Activated T-cell treated with anti-CD3 and anti-CD28 coated beads, Interleukin-2, amount 50 U/mL, for 4 hours (primary cell): Measurements from ENCODE around the gene JAKMIP2. TPM values are rescaled to one million over a fixed set of nuclear protein-coding genes. Genes with fewer than 3 reads are reported as not detected.

Experiments used
- ATAC-seq, 2 donors: fragments of 200-7000 bp; cut with Tn5 transposase; one replicate each; pipeline ENCODE4 v1.10.0; 2021
- DNase-seq: peaks from one replicate; pipeline ENCODE4 v3.0.0-alpha.2; 2020
- H3K27me3 Mint-ChIP-seq: one replicate; pipeline ENCODE4 v1.8.0; 2021; ENCODE audit warnings: low read depth, mixed read lengths
- H3K36me3 Mint-ChIP-seq: one replicate; pipeline ENCODE4 v1.8.0; 2022; ENCODE audit warnings: mixed read lengths; ENCODE audit not compliant: insufficient read depth
- H3K4me1 Mint-ChIP-seq: one replicate; pipeline ENCODE4 v1.8.0; 2021; ENCODE audit warnings: low read depth, mixed read lengths
- H3K4me3 Mint-ChIP-seq: one replicate; pipeline ENCODE4 v1.8.0; 2021; ENCODE audit warnings: mild to moderate bottlenecking, moderate library complexity, mixed read lengths
- H3K9me3 Mint-ChIP-seq: one replicate; pipeline ENCODE4 v1.8.0; 2021; ENCODE audit warnings: mixed read lengths
- total RNA-seq, 3 donors: library from RNA; stranded (reverse); gene quantifications; one replicate each; pipeline ENCODE4 v1.2.1, GENCODE V29; 2021

Gene JAKMIP2
- total RNA-seq, 3 donors from 2014 or later = 0.56 to 1.3 (median 0.76) TPM

- Mint-ChIP-seq H3K9me3 (peaks cover 3% of the 10 kb centered on the region), H3K4me3 (no peak overlapping the region), H3K4me1 (no peaks in the 10 kb centered on the region), H3K36me3 (peaks cover 2% of the 10 kb centered on the region), H3K27me3 (no peaks in the 10 kb centered on the region)
- DNase-seq = no peak
- no peak for ATAC-seq
Measured at GRCh38 chr5:147773139-147773538, 9.4 kb downstream of the JAKMIP2 start.

GRCh38 chr5:147767048-147767447 is 15.5 kb downstream of the JAKMIP2 start:
- Mint-ChIP-seq H3K4me3 (no peak overlapping the region), H3K4me1 (no peaks in the 10 kb centered on the region), H3K36me3 (no peaks in the 10 kb centered on the region), H3K27me3 (no peaks in the 10 kb centered on the region), H3K9me3 (no peaks in the 10 kb centered on the region)
- no peak for DNase-seq
- ATAC-seq = no peak

GRCh38 chr5:147763791-147764525 is 18.6 kb downstream of the JAKMIP2 start:
- Mint-ChIP-seq H3K4me1 (no peaks in the 10 kb centered on the region), H3K27me3 (no peaks in the 10 kb centered on the region), H3K4me3 (no peak overlapping the region), H3K36me3 (peaks cover under 1% of the 10 kb centered on the region), H3K9me3 (no peaks in the 10 kb centered on the region)
- DNase-seq (no peak), ATAC-seq (no peak)

- H3K36me3 Mint-ChIP-seq = peaks cover 3% of the 10 kb centered on the region
- H3K4me3 Mint-ChIP-seq = no peak overlapping the region
- H3K4me1 Mint-ChIP-seq = no peaks in the 10 kb centered on the region
- DNase-seq = no peak
- H3K27me3 Mint-ChIP-seq = no peaks in the 10 kb centered on the region
- H3K9me3 Mint-ChIP-seq = no peaks in the 10 kb centered on the region
- no peak for ATAC-seq
Measured at GRCh38 chr5:147760086-147760875, 22.2 kb downstream of the JAKMIP2 start.

GRCh38 chr5:147759441-147759840 is 23.1 kb downstream of the JAKMIP2 start:
- Mint-ChIP-seq H3K9me3 (no peaks in the 10 kb centered on the region), H3K4me1 (no peaks in the 10 kb centered on the region), H3K4me3 (no peak overlapping the region), H3K36me3 (peaks cover 3% of the 10 kb centered on the region), H3K27me3 (no peaks in the 10 kb centered on the region)
- no peak for DNase-seq
- ATAC-seq = no peak

GRCh38 chr5:147756566-147756965 is 26.0 kb downstream of the JAKMIP2 start:
- ATAC-seq = no peak
- no peak for DNase-seq
- Mint-ChIP-seq H3K9me3 (no peaks in the 10 kb centered on the region), H3K4me3 (no peak overlapping the region), H3K4me1 (no peaks in the 10 kb centered on the region), H3K27me3 (no peaks in the 10 kb centered on the region), H3K36me3 (peaks cover 11% of the 10 kb centered on the region)

GRCh38 chr5:147754372-147755122 is 28.0 kb downstream of the JAKMIP2 start:
- peaks cover 11% of the 10 kb centered on the region for H3K36me3 Mint-ChIP-seq
- H3K27me3 Mint-ChIP-seq = no peaks in the 10 kb centered on the region
- H3K9me3 Mint-ChIP-seq = no peaks in the 10 kb centered on the region
- no peaks in the 10 kb centered on the region for H3K4me1 Mint-ChIP-seq
- DNase-seq (no peak), ATAC-seq (no peak)
- H3K4me3 Mint-ChIP-seq = no peak overlapping the region

GRCh38 chr5:147753765-147754164 is 28.8 kb downstream of the JAKMIP2 start:
- no peaks in the 10 kb centered on the region for H3K4me1 Mint-ChIP-seq
- H3K27me3 Mint-ChIP-seq = no peaks in the 10 kb centered on the region
- no peaks in the 10 kb centered on the region for H3K9me3 Mint-ChIP-seq
- H3K4me3 Mint-ChIP-seq = no peak overlapping the region
- ATAC-seq (no peak), DNase-seq (no peak)
- H3K36me3 Mint-ChIP-seq = peaks cover 8% of the 10 kb centered on the region

GRCh38 chr5:147752666-147753290 is 29.8 kb downstream of the JAKMIP2 start:
- H3K4me3 Mint-ChIP-seq = no peak overlapping the region
- H3K36me3 Mint-ChIP-seq = peaks cover 8% of the 10 kb centered on the region
- no peaks in the 10 kb centered on the region for H3K27me3 Mint-ChIP-seq
- H3K9me3 Mint-ChIP-seq = no peaks in the 10 kb centered on the region
- H3K4me1 Mint-ChIP-seq = no peaks in the 10 kb centered on the region
- no peak for DNase-seq
- ATAC-seq = no peak

GRCh38 chr5:147752033-147752432 is 30.5 kb downstream of the JAKMIP2 start:
- Mint-ChIP-seq H3K4me3 (no peak overlapping the region), H3K36me3 (peaks cover 8% of the 10 kb centered on the region), H3K27me3 (no peaks in the 10 kb centered on the region), H3K4me1 (no peaks in the 10 kb centered on the region), H3K9me3 (no peaks in the 10 kb centered on the region)
- DNase-seq (no peak), ATAC-seq (no peak)

GRCh38 chr5:147751156-147751830 is 31.2 kb downstream of the JAKMIP2 start:
- no peaks in the 10 kb centered on the region for H3K4me1 Mint-ChIP-seq
- DNase-seq = no peak
- H3K9me3 Mint-ChIP-seq = no peaks in the 10 kb centered on the region
- no peaks in the 10 kb centered on the region for H3K27me3 Mint-ChIP-seq
- ATAC-seq = no peak
- H3K36me3 Mint-ChIP-seq = peaks cover 8% of the 10 kb centered on the region
- H3K4me3 Mint-ChIP-seq = no peak overlapping the region

GRCh38 chr5:147750065-147750464 is 32.5 kb downstream of the JAKMIP2 start:
- Mint-ChIP-seq H3K27me3 (no peaks in the 10 kb centered on the region), H3K36me3 (peaks cover 8% of the 10 kb centered on the region), H3K4me1 (no peaks in the 10 kb centered on the region), H3K9me3 (no peaks in the 10 kb centered on the region), H3K4me3 (no peak overlapping the region)
- no peak for ATAC-seq
- no peak for DNase-seq

- DNase-seq (no peak), ATAC-seq (no peak)
- no peak overlapping the region for H3K4me3 Mint-ChIP-seq
- no peaks in the 10 kb centered on the region for H3K27me3 Mint-ChIP-seq
- no peaks in the 10 kb centered on the region for H3K4me1 Mint-ChIP-seq
- no peaks in the 10 kb centered on the region for H3K9me3 Mint-ChIP-seq
- peaks cover 5% of the 10 kb centered on the region for H3K36me3 Mint-ChIP-seq
Measured at GRCh38 chr5:147748590-147748989, 33.9 kb downstream of the JAKMIP2 start.

GRCh38 chr5:147746986-147747385 is 35.5 kb downstream of the JAKMIP2 start:
- ATAC-seq (no peak), DNase-seq (no peak)
- Mint-ChIP-seq H3K27me3 (no peaks in the 10 kb centered on the region), H3K9me3 (no peaks in the 10 kb centered on the region), H3K4me3 (no peak overlapping the region), H3K36me3 (no peaks in the 10 kb centered on the region), H3K4me1 (no peaks in the 10 kb centered on the region)
